ENCODE results near the gene CHMP4B.

Gene CHMP4B

GRCh38 chr20:33837096-33837830 is 26.1 kb downstream of the CHMP4B start:
- no peaks in the 10 kb centered on the region for H3K27me3 ChIP-seq (ENCODE audit: control insufficient read depth, insufficient read depth, low read length)
- no peak overlapping the region for H3K9ac ChIP-seq (ENCODE audit: low read length)
- no peak overlapping the region for H3K4me3 ChIP-seq (ENCODE audit: low read length)
- no peaks in the 10 kb centered on the region for H3K36me3 ChIP-seq (ENCODE audit: control insufficient read depth, insufficient read depth, low read length)
- H3K27ac ChIP-seq (ENCODE audit: low read depth, low read length), result no peak overlapping the region
- H3K4me1 ChIP-seq (ENCODE audit: control insufficient read depth, insufficient read depth, low read length), result peaks cover 34% of the 10 kb centered on the region

- H3K27ac ChIP-seq (ENCODE audit: low read depth, low read length), result no peak overlapping the region
- H3K9ac ChIP-seq (ENCODE audit: low read length), result no peak overlapping the region
- H3K4me3 ChIP-seq (ENCODE audit: low read length), result no peak overlapping the region
- H3K27me3 ChIP-seq (ENCODE audit: control insufficient read depth, insufficient read depth, low read length), result no peaks in the 10 kb centered on the region
- no peaks in the 10 kb centered on the region for H3K36me3 ChIP-seq (ENCODE audit: control insufficient read depth, insufficient read depth, low read length)
- H3K4me1 ChIP-seq (ENCODE audit: control insufficient read depth, insufficient read depth, low read length), result peaks cover 38% of the 10 kb centered on the region
Measured at GRCh38 chr20:33838035-33838864, 27.1 kb downstream of the CHMP4B start.

DNA sequence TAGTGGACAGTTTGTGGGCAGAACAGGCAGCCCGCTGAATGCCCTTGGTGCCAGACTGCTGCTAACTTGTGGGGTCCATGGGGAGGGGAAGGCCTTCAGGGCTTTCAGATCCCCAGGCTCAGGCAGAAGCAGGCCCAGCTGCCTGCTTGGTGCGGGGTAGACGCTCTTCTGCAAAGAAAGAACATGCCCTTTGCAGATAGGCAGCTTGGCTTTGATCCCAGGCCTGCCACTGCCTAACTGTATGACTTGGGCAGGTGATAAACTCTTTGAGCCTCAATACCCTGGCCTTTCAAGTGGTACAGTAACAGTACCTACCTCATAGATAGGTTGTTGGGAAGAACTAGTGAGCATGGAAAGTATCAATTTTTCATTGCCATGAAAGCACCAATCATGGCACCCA is 28.4 kb downstream of the CHMP4B start:
- no peak overlapping the region for H3K4me3 ChIP-seq (ENCODE audit: low read length)
- no peaks in the 10 kb centered on the region for H3K27me3 ChIP-seq (ENCODE audit: control insufficient read depth, insufficient read depth, low read length)
- no peaks in the 10 kb centered on the region for H3K36me3 ChIP-seq (ENCODE audit: control insufficient read depth, insufficient read depth, low read length)
- H3K9ac ChIP-seq (ENCODE audit: low read length), result no peak overlapping the region
- H3K4me1 ChIP-seq (ENCODE audit: control insufficient read depth, insufficient read depth, low read length), result peaks cover 33% of the 10 kb centered on the region
- no peak overlapping the region for H3K27ac ChIP-seq (ENCODE audit: low read depth, low read length)

DNA sequence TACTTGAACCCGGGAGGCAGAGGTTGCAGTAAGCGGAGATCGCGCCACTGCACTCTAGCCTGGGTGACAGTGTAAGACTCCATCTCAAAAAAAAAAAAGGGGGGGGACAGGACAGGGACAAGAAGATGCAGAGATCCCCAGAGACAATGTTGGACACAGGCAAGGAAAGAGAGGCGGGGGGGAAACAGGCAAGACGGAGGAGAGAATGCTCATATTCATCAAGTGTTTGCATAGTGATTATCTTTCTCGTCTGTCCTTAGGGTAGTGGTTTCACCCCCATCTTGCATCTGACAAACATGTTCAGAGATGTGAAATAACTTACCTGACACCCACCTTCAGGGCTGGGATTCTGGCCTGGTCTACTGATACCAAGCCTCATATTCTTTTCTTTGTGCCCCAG is 29.0 kb downstream of the CHMP4B start:
- H3K36me3 ChIP-seq (ENCODE audit: control insufficient read depth, insufficient read depth, low read length), result no peaks in the 10 kb centered on the region
- no peak overlapping the region for H3K9ac ChIP-seq (ENCODE audit: low read length)
- peaks cover 33% of the 10 kb centered on the region for H3K4me1 ChIP-seq (ENCODE audit: control insufficient read depth, insufficient read depth, low read length)
- H3K4me3 ChIP-seq (ENCODE audit: low read length), result no peak overlapping the region
- H3K27ac ChIP-seq (ENCODE audit: low read depth, low read length), result no peak overlapping the region
- H3K27me3 ChIP-seq (ENCODE audit: control insufficient read depth, insufficient read depth, low read length), result no peaks in the 10 kb centered on the region

DNA sequence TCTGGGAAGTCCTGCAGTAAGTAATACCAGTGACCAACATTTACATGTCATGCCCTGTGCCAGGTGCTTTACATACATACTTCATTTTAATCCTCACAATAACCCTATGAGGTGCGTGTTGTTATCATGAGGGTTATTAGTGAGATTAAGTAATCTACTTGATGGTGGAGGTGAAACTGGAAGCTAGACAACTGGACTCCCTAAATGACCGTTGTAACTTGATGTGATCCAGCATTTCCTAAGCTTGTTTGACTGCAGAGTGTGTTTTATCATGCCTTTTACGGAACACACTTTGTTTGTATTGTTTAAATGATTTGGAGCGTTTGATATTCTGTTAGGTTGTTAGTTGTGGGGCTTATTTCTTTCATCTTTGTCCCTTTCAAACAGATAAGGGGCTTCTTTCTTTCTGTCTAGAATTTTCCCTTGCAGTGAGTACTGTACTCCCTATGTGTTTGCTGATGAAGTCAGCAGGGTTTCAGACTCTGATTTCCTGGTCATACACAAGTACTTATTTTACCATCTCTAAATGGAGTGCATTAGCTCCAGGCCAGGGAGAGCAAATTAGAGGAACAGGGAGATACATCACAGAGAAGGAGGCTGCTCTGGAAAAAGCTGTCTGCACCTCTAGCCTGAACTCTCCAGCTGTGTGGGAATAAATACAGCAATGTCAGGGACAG is 29.7 kb downstream of the CHMP4B start:
- Histone ChIP-seq H3K9ac (ENCODE audit: low read length) (no peak overlapping the region), H3K27me3 (ENCODE audit: control insufficient read depth, insufficient read depth, low read length) (no peaks in the 10 kb centered on the region), H3K4me3 (ENCODE audit: low read length) (no peak overlapping the region), H3K36me3 (ENCODE audit: control insufficient read depth, insufficient read depth, low read length) (no peaks in the 10 kb centered on the region), H3K4me1 (ENCODE audit: control insufficient read depth, insufficient read depth, low read length) (peaks cover 33% of the 10 kb centered on the region), H3K27ac (ENCODE audit: low read depth, low read length) (no peak overlapping the region)

DNA sequence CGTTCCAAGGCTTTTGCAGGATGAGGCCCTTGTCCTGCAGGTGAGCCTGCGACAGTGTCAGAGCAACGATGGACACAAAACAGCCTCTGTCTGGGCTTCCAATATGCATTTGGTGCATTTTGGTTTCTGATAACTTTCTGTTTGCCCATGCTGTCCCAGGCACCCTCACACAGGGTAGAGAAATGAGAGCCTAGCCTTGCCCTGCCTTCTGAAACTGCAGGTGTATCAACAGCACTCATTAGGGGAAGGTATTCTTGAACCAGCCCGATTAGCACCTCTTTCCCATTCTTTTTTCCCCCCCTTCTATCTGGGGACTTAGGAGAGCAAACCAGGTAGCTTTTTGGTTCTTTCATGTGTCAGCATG is 30.3 kb downstream of the CHMP4B start:
- H3K4me1 ChIP-seq (ENCODE audit: control insufficient read depth, insufficient read depth, low read length), result peaks cover 37% of the 10 kb centered on the region

GRCh38 chr20:33842346-33842745 is 31.2 kb downstream of the CHMP4B start:
- Histone ChIP-seq H3K36me3 (ENCODE audit: control insufficient read depth, insufficient read depth, low read length) (no peaks in the 10 kb centered on the region), H3K27ac (ENCODE audit: low read depth, low read length) (no peak overlapping the region), H3K4me1 (ENCODE audit: control insufficient read depth, insufficient read depth, low read length) (peaks cover 37% of the 10 kb centered on the region), H3K9ac (ENCODE audit: low read length) (no peak overlapping the region), H3K27me3 (ENCODE audit: control insufficient read depth, insufficient read depth, low read length) (no peaks in the 10 kb centered on the region), H3K4me3 (ENCODE audit: low read length) (no peak overlapping the region)

More for the DNA sequence above, 30.3 kb downstream of the CHMP4B start:
- Histone ChIP-seq H3K4me3 (ENCODE audit: low read length) (no peak overlapping the region), H3K27me3 (ENCODE audit: control insufficient read depth, insufficient read depth, low read length) (no peaks in the 10 kb centered on the region), H3K36me3 (ENCODE audit: control insufficient read depth, insufficient read depth, low read length) (no peaks in the 10 kb centered on the region), H3K9ac (ENCODE audit: low read length) (no peak overlapping the region), H3K27ac (ENCODE audit: low read depth, low read length) (no peak overlapping the region)

GRCh38 chr20:33843050-33843449 is 31.9 kb downstream of the CHMP4B start:
- Histone ChIP-seq H3K9ac (ENCODE audit: low read length) (no peak overlapping the region), H3K27me3 (ENCODE audit: control insufficient read depth, insufficient read depth, low read length) (no peaks in the 10 kb centered on the region), H3K4me1 (ENCODE audit: control insufficient read depth, insufficient read depth, low read length) (peaks cover 36% of the 10 kb centered on the region), H3K27ac (ENCODE audit: low read depth, low read length) (no peak overlapping the region), H3K36me3 (ENCODE audit: control insufficient read depth, insufficient read depth, low read length) (no peaks in the 10 kb centered on the region), H3K4me3 (ENCODE audit: low read length) (no peak overlapping the region)

GRCh38 chr20:33843854-33844253 is 32.7 kb downstream of the CHMP4B start:
- Histone ChIP-seq H3K27me3 (ENCODE audit: control insufficient read depth, insufficient read depth, low read length) (no peaks in the 10 kb centered on the region), H3K9ac (ENCODE audit: low read length) (no peak overlapping the region), H3K36me3 (ENCODE audit: control insufficient read depth, insufficient read depth, low read length) (peaks cover 6% of the 10 kb centered on the region), H3K4me3 (ENCODE audit: low read length) (no peak overlapping the region), H3K27ac (ENCODE audit: low read depth, low read length) (no peak overlapping the region), H3K4me1 (ENCODE audit: control insufficient read depth, insufficient read depth, low read length) (peaks cover 33% of the 10 kb centered on the region)

- Histone ChIP-seq H3K4me1 (ENCODE audit: control insufficient read depth, insufficient read depth, low read length) (peaks cover 19% of the 10 kb centered on the region), H3K9ac (ENCODE audit: low read length) (no peak overlapping the region), H3K36me3 (ENCODE audit: control insufficient read depth, insufficient read depth, low read length) (peaks cover 12% of the 10 kb centered on the region), H3K27me3 (ENCODE audit: control insufficient read depth, insufficient read depth, low read length) (no peaks in the 10 kb centered on the region), H3K4me3 (ENCODE audit: low read length) (no peak overlapping the region), H3K27ac (ENCODE audit: low read depth, low read length) (no peak overlapping the region)
Measured at GRCh38 chr20:33846291-33846935, 35.3 kb downstream of the CHMP4B start.

DNA sequence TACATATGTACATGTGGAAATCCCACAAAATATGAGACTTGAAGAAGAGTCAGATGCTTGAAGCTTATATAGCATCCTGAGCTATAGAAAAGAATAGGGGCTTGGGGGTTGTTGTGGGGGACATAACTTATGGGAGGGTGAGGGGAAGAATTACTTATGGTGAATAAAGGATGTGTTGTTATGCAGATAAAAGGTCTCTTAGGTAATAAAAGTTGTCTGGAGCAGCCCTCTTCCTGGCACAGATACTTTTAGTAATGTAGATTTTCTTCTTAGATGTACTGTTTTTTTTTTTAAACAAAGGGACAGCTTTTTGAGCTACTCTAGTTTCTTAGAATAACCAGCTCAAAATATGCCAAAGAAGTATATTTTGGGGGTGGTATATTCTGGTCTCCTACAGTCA is 35.9 kb downstream of the CHMP4B start:
- H3K27ac ChIP-seq (ENCODE audit: low read depth, low read length), result no peak overlapping the region
- no peak overlapping the region for H3K4me3 ChIP-seq (ENCODE audit: low read length)
- peaks cover 14% of the 10 kb centered on the region for H3K4me1 ChIP-seq (ENCODE audit: control insufficient read depth, insufficient read depth, low read length)
- H3K27me3 ChIP-seq (ENCODE audit: control insufficient read depth, insufficient read depth, low read length), result no peaks in the 10 kb centered on the region
- H3K36me3 ChIP-seq (ENCODE audit: control insufficient read depth, insufficient read depth, low read length), result peaks cover 18% of the 10 kb centered on the region
- H3K9ac ChIP-seq (ENCODE audit: low read length), result no peak overlapping the region

DNA sequence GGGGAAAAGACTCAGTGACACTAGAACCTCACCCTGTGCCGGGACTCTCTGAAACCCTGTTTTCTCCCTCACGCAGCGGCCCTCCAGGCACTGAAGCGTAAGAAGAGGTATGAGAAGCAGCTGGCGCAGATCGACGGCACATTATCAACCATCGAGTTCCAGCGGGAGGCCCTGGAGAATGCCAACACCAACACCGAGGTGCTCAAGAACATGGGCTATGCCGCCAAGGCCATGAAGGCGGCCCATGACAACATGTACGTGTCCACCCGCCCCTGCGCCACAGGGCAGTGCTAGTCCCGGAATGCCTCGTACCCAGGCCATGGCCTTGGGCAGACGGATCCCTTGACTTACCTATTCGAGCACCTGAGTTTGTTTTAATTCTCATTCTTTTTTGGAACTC is 37.2 kb downstream of the CHMP4B start:
- Histone ChIP-seq H3K36me3 (ENCODE audit: control insufficient read depth, insufficient read depth, low read length) (peaks cover 31% of the 10 kb centered on the region), H3K4me1 (ENCODE audit: control insufficient read depth, insufficient read depth, low read length) (peaks cover 4% of the 10 kb centered on the region), H3K27ac (ENCODE audit: low read depth, low read length) (no peak overlapping the region), H3K27me3 (ENCODE audit: control insufficient read depth, insufficient read depth, low read length) (no peaks in the 10 kb centered on the region), H3K9ac (ENCODE audit: low read length) (no peak overlapping the region), H3K4me3 (ENCODE audit: low read length) (no peak overlapping the region)
